AG09309 (cell line): ENCODE measurements around the gene OR4C13.
"Not testable (repeated sequence)": the region's sequence is repeated elsewhere in the genome, so short reads cannot be mapped to it uniquely, and the experiment has no call there.

ENCODE experiments used
- DNase-seq: peaks from one replicate; pipeline ENCODE4 v3.0.0-alpha.2; 2010; ENCODE audit warnings: low read depth
- H3K4me3 ChIP-seq: 2 replicates; pipeline ENCODE4 v1.5.1; 2011; ENCODE audit warnings: mild to moderate bottlenecking, low read depth, low read length, moderate library complexity; ENCODE audit not compliant: control insufficient read depth
- CTCF ChIP-seq: IDR thresholded peaks from 2 replicates; pipeline ENCODE4 v1.5.1; 2011; ENCODE audit warnings: mild to moderate bottlenecking, low read depth, low read length, inconsistent platforms; ENCODE audit not compliant: insufficient read depth, control insufficient read depth; ENCODE audit errors: missing control alignments

OR4C13 gene

GRCh38 chr11:49952091-49952490 lies at the start of gene OR4C13:
OR4C13 (plus strand) TSS chr11:49952391; CDS start chr11:49952423, 32 bp downstream.
- TF ChIP-seq CTCF, result no peak
- no peak for DNase-seq
- no peak within 1 kb of the TSS for H3K4me3 ChIP-seq

GRCh38 chr11:49911516-49911915 lies 40.7 kb upstream of the OR4C13 start:
- not testable (repeated sequence) for DNase-seq

GRCh38 chr11:49948701-49949100 lies 3.5 kb upstream of the OR4C13 start:
- DNase-seq, H3K4me3 ChIP-seq: not testable (repeated sequence)

More at GRCh38 chr11:49911516-49911915, 40.7 kb upstream of the OR4C13 start:
- not testable (repeated sequence) for H3K4me3 ChIP-seq

GRCh38 chr11:49973439-49973838 lies 21.2 kb downstream of the OR4C13 start:
- H3K4me3 ChIP-seq, DNase-seq: not testable (repeated sequence)

GRCh38 chr11:49982435-49982834 lies 30.2 kb downstream of the OR4C13 start, which contains the start of gene OR4C12:
OR4C12 (minus strand) TSS chr11:49982535; CDS start chr11:49982501, 34 bp downstream.
- not testable (repeated sequence) for H3K4me3 ChIP-seq, DNase-seq

GRCh38 chr11:49995565-49995964 lies 43.4 kb downstream of the OR4C13 start:
- peak; percentile 0 for DNase-seq
- no peak overlapping the region for H3K4me3 ChIP-seq
- TF ChIP-seq CTCF, result peak; percentile 38
